ENCODE measurements around the gene GTF2F1.

Gene GTF2F1

GRCh38 chr19:6424939-6425731 lies 32.2 kb upstream of the GTF2F1 start:
- no peaks in the 10 kb centered on the region for H3K27me3 Mint-ChIP-seq (ENCODE audit: low read depth)
- H3K36me3 Mint-ChIP-seq (ENCODE audit: low read depth), result peaks cover 24% of the 10 kb centered on the region
- H3K4me1 Mint-ChIP-seq (ENCODE audit: low read depth), result peaks cover 22% of the 10 kb centered on the region
- H3K4me3 Mint-ChIP-seq, result peak overlapping the region; percentile 75
- H3K9me3 Mint-ChIP-seq, result peaks cover 3% of the 10 kb centered on the region
- H3K27ac Mint-ChIP-seq, result peak overlapping the region; percentile 87
- DNase-seq (ENCODE audit: low spot score), result peak; percentile 100

DNA sequence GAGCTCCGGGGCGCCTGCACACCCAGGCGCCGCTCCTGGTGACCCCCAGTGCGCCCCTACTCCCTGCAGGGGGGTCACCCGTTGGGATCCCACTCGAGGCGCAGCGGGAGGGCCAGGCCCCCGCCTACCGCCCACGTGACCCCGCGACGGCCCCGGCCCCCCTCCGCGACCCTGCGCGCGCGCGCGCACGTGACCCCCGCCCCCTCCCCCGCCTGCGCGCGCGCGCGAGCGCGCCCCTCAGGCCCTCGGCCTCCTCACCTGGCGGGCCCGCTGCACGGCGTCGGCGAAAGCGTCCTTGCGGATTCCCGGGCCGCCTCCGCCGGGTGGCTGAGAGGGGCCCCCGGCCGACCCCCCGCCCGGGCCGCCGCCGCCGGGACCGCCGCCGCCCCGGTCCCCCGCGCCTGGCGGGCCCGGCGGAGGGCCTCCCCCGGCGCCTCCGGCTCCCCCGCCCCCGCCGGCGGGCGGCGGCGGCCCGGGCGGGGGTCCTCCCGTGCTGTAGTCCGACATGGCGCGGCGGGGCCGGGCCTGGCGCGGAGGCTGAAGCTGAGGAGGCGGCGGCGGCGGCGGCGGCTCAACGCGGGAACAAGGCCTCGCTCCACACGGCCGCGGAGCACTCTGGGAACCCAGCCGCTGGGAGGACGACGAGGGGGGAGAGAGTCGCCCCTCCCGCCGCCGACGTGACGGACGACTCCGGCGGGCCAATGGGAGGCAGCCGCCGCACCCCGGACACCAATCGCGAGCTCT lies 31.4 kb upstream of the GTF2F1 start, which contains the start of gene KHSRP:
TSS of gene KHSRP (minus strand) at position 617 of the 744 bp plus-strand sequence. CDS start at position 507, 110 bp downstream.
- Mint-ChIP-seq H3K4me3 (peak within 1 kb of the TSS; percentile 94), H3K36me3 (ENCODE audit: low read depth) (peaks cover 29% of the 10 kb centered on the region), H3K4me1 (ENCODE audit: low read depth) (peaks cover 24% of the 10 kb centered on the region), H3K9me3 (peaks cover 3% of the 10 kb centered on the region), H3K27me3 (ENCODE audit: low read depth) (no peaks in the 10 kb centered on the region), H3K27ac (peak within 1 kb of the TSS; percentile 87)
- DNase-seq (ENCODE audit: low spot score), result peak; percentile 9

- Mint-ChIP-seq H3K36me3 (ENCODE audit: low read depth) (peaks cover 34% of the 10 kb centered on the region), H3K4me3 (peak overlapping the region; percentile 94), H3K4me1 (ENCODE audit: low read depth) (peaks cover 24% of the 10 kb centered on the region), H3K27me3 (ENCODE audit: low read depth) (no peaks in the 10 kb centered on the region), H3K27ac (peak overlapping the region; percentile 79), H3K9me3 (peaks cover 3% of the 10 kb centered on the region)
- peak; percentile 40 for DNase-seq (ENCODE audit: low spot score)
These were observed 30.7 kb upstream of the GTF2F1 start for GRCh38 chr19:6423499-6424194.

- DNase-seq (ENCODE audit: low spot score), result no peak
- Mint-ChIP-seq H3K9me3 (peaks cover 3% of the 10 kb centered on the region), H3K4me3 (no peak overlapping the region), H3K27ac (no peak overlapping the region), H3K4me1 (ENCODE audit: low read depth) (peaks cover 24% of the 10 kb centered on the region), H3K36me3 (ENCODE audit: low read depth) (peaks cover 49% of the 10 kb centered on the region), H3K27me3 (ENCODE audit: low read depth) (no peaks in the 10 kb centered on the region)
These were observed 28.4 kb upstream of the GTF2F1 start for GRCh38 chr19:6421075-6422014.

DNA sequence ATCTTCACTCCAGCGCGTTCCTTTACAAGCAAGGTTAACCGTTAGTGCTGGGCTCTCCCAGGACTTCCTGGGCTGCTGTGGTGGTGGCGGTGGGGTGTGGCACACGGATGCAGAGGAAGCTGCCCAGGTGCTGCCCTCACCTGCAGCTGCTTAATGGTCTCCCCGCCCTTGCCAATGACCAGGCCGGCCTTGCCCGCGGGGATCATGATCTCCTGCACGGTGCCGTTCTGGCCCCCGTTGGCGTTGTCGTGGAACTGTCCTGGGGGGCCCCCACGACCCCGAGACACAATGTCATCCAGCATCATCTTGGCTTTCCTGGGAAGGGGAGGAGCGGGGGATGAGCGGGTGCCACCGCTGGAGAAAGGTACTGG lies 25.6 kb upstream of the GTF2F1 start:
- no peaks in the 10 kb centered on the region for H3K27me3 Mint-ChIP-seq (ENCODE audit: low read depth)
- peaks cover 58% of the 10 kb centered on the region for H3K36me3 Mint-ChIP-seq (ENCODE audit: low read depth)
- H3K9me3 Mint-ChIP-seq, result no peaks in the 10 kb centered on the region
- no peak overlapping the region for H3K27ac Mint-ChIP-seq
- no peak overlapping the region for H3K4me3 Mint-ChIP-seq
- peaks cover 16% of the 10 kb centered on the region for H3K4me1 Mint-ChIP-seq (ENCODE audit: low read depth)
- DNase-seq (ENCODE audit: low spot score), result no peak

- Mint-ChIP-seq H3K9me3 (no peaks in the 10 kb centered on the region), H3K4me1 (ENCODE audit: low read depth) (peaks cover 10% of the 10 kb centered on the region), H3K27me3 (ENCODE audit: low read depth) (no peaks in the 10 kb centered on the region), H3K4me3 (no peak overlapping the region), H3K36me3 (ENCODE audit: low read depth) (peaks cover 56% of the 10 kb centered on the region), H3K27ac (no peak overlapping the region)
- no peak for DNase-seq (ENCODE audit: low spot score)
These were observed 25.0 kb upstream of the GTF2F1 start for GRCh38 chr19:6417713-6418561.

GRCh38 chr19:6416658-6417405 lies 23.9 kb upstream of the GTF2F1 start:
- Mint-ChIP-seq H3K27ac (no peak overlapping the region), H3K27me3 (ENCODE audit: low read depth) (no peaks in the 10 kb centered on the region), H3K4me3 (no peak overlapping the region), H3K4me1 (ENCODE audit: low read depth) (peaks cover 1% of the 10 kb centered on the region), H3K36me3 (ENCODE audit: low read depth) (peaks cover 49% of the 10 kb centered on the region), H3K9me3 (no peaks in the 10 kb centered on the region)
- no peak for DNase-seq (ENCODE audit: low spot score)

DNA sequence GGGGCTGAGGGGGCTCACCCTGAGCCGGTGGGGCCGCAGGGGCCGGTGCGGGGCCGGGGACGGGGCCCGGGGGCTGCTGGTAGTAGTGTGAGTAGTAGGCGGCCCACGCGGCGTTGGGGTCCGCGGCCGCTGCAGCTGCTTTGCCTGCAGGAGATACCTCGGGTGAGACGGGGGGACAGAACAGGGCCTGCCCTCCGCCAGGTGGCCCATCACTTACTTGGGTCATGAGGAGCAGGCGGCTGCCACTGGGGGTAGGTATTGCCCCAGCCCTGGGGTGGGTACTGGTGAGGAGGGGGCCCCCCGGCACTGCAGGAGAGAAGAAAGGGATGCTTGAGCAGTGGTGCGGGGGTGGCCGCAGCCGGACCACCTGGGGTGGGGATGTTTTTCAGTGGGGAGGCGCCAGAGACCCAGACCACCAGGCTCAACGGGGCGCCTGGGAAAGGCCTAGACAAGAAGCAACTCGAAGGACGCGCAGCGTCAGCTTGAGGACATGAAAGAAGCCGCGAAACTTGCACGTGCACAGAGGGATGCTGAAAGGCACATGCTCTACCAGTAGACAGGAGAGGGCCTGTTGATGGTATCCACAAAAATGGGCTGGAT lies 22.7 kb upstream of the GTF2F1 start:
- Mint-ChIP-seq H3K27me3 (ENCODE audit: low read depth) (no peaks in the 10 kb centered on the region), H3K36me3 (ENCODE audit: low read depth) (peaks cover 44% of the 10 kb centered on the region), H3K9me3 (no peaks in the 10 kb centered on the region), H3K27ac (no peak overlapping the region), H3K4me1 (ENCODE audit: low read depth) (peaks cover 1% of the 10 kb centered on the region), H3K4me3 (no peak overlapping the region)
- DNase-seq (ENCODE audit: low spot score), result no peak

- no peak for DNase-seq (ENCODE audit: low spot score)
- Mint-ChIP-seq H3K27me3 (ENCODE audit: low read depth) (no peaks in the 10 kb centered on the region), H3K9me3 (no peaks in the 10 kb centered on the region), H3K36me3 (ENCODE audit: low read depth) (peaks cover 39% of the 10 kb centered on the region), H3K4me1 (ENCODE audit: low read depth) (peaks cover 1% of the 10 kb centered on the region), H3K4me3 (no peak overlapping the region), H3K27ac (no peak overlapping the region)
These were observed 22.0 kb upstream of the GTF2F1 start for GRCh38 chr19:6414793-6415590.

- Mint-ChIP-seq H3K27me3 (ENCODE audit: low read depth) (no peaks in the 10 kb centered on the region), H3K36me3 (ENCODE audit: low read depth) (peaks cover 33% of the 10 kb centered on the region), H3K27ac (no peak overlapping the region), H3K4me3 (no peak overlapping the region), H3K4me1 (ENCODE audit: low read depth) (no peaks in the 10 kb centered on the region), H3K9me3 (no peaks in the 10 kb centered on the region)
- DNase-seq (ENCODE audit: low spot score), result no peak
These were observed 21.0 kb upstream of the GTF2F1 start for GRCh38 chr19:6413721-6414643.
